Middle frontal gyrus (tissue), 1 donor: ENCODE results near the gene PCDHGA9.
"Not testable (repeated sequence)": the region's sequence is repeated elsewhere in the genome, so short reads cannot be mapped to it uniquely, and the experiment has no call there.

ENCODE experiments used
- DNase-seq: peaks from one replicate; pipeline ENCODE4 v3.0.0-alpha.2; 2015; ENCODE audit warnings: low spot score; ENCODE audit errors: extremely low spot score

Gene PCDHGA9

GRCh38 chr5:141402553-141403243 lies at the start of gene PCDHGA9:
TSS of gene PCDHGA9 (plus strand) at chr5:141402778. CDS start at chr5:141402953, 175 bp downstream.
- DNase-seq, result no peak

GRCh38 chr5:141354900-141355469 lies 47.6 kb upstream of the PCDHGA9 start, which contains the start of gene PCDHGA4:
TSS of gene PCDHGA4 (plus strand) at chr5:141355021. CDS start at chr5:141355108, 87 bp downstream.
- no peak for DNase-seq

- DNase-seq, result no peak
Observed at GRCh38 chr5:141355641-141356040, 46.9 kb upstream of the PCDHGA9 start.

GRCh38 chr5:141356133-141356532 lies 46.4 kb upstream of the PCDHGA9 start:
- DNase-seq, result no peak

GRCh38 chr5:141356950-141357349 lies 45.6 kb upstream of the PCDHGA9 start:
- no peak for DNase-seq

GRCh38 chr5:141359790-141360426 lies 42.7 kb upstream of the PCDHGA9 start, which contains the start of gene PCDHGB2:
TSS of gene PCDHGB2 (plus strand) at chr5:141359994. CDS start at chr5:141360136, 142 bp downstream.
- DNase-seq, result no peak

- DNase-seq, result no peak
Observed at GRCh38 chr5:141360685-141361084, 41.9 kb upstream of the PCDHGA9 start.

- no peak for DNase-seq
Observed at GRCh38 chr5:141362719-141363118, 39.9 kb upstream of the PCDHGA9 start.

- no peak for DNase-seq
Observed at GRCh38 chr5:141363952-141364660, 38.5 kb upstream of the PCDHGA9 start, which contains the start of gene PCDHGA5. TSS of gene PCDHGA5 (plus strand) at chr5:141364162. CDS start at chr5:141364331, 169 bp downstream.

GRCh38 chr5:141366016-141366896 lies 36.3 kb upstream of the PCDHGA9 start:
- no peak for DNase-seq

GRCh38 chr5:141369994-141370848 lies 32.4 kb upstream of the PCDHGA9 start, which contains the start of gene PCDHGB3:
TSS of gene PCDHGB3 (plus strand) at chr5:141370242. CDS start at chr5:141370395, 153 bp downstream.
- DNase-seq, result no peak

- no peak for DNase-seq
Observed at GRCh38 chr5:141371572-141372475, 30.8 kb upstream of the PCDHGA9 start.

GRCh38 chr5:141373673-141374317 lies 28.8 kb upstream of the PCDHGA9 start, which contains the start of gene PCDHGA6:
TSS of gene PCDHGA6 (plus strand) at chr5:141373891. CDS start at chr5:141374084, 193 bp downstream.
- DNase-seq, result no peak

- DNase-seq, result no peak
Observed at GRCh38 chr5:141374627-141375026, 28.0 kb upstream of the PCDHGA9 start.

GRCh38 chr5:141375444-141376155 lies 27.0 kb upstream of the PCDHGA9 start:
- DNase-seq, result not testable (repeated sequence)

- DNase-seq, result no peak
Observed at GRCh38 chr5:141382469-141383294, 19.9 kb upstream of the PCDHGA9 start, which contains the start of gene PCDHGA7. TSS of gene PCDHGA7 (plus strand) at chr5:141382742. CDS start at chr5:141382900, 158 bp downstream.
